Activated CD4-positive, alpha-beta T cell treated with anti-CD3 and anti-CD28 coated beads, Interleukin-2, amount 10 ng/mL, durations not matched to agents 7 days and 5 days (primary cell): ENCODE measurements around the gene KRT84. TPM values are rescaled to one million over a fixed set of nuclear protein-coding genes. Genes with fewer than 3 reads are reported as not detected.

Experiments
- CTCF ChIA-PET: fragments of 350-600 bp; sonication (Branson Sonifier 250); formaldehyde crosslinking; loops from one replicate; lab custom pipeline; 2021; ENCODE audit warnings: antibody characterized with exemption; lab: Charles Lee
- POLR2A ChIA-PET: fragments of 350-600 bp; sonication (Branson Sonifier 250); formaldehyde crosslinking; loops from one replicate; lab custom pipeline; 2021; ENCODE audit warnings: antibody characterized with exemption; lab: Charles Lee
- DNase-seq: peaks from one replicate; pipeline ENCODE4 v3.0.0-alpha.2; 2020
- H3K27ac Mint-ChIP-seq: one replicate; pipeline ENCODE4 v1.8.0; 2021; ENCODE audit warnings: mild to moderate bottlenecking, moderate library complexity, mixed read lengths
- H3K27me3 Mint-ChIP-seq: one replicate; pipeline ENCODE4 v1.8.0; 2021; ENCODE audit warnings: mixed read lengths
- H3K36me3 Mint-ChIP-seq: one replicate; pipeline ENCODE4 v1.8.0; 2021; ENCODE audit warnings: low read depth, mixed read lengths
- H3K4me1 Mint-ChIP-seq: one replicate; pipeline ENCODE4 v1.8.0; 2021; ENCODE audit warnings: mixed read lengths
- H3K4me3 Mint-ChIP-seq: one replicate; pipeline ENCODE4 v1.8.0; 2021; ENCODE audit warnings: mild to moderate bottlenecking, moderate library complexity, mixed read lengths
- H3K9me3 Mint-ChIP-seq: one replicate; pipeline ENCODE4 v1.8.0; 2021; ENCODE audit warnings: mixed read lengths
- total RNA-seq, 2 experiments: library from RNA; stranded (reverse); gene quantifications; one replicate each; pipeline ENCODE4 v1.2.3, GENCODE V29; 2021

Gene KRT84
- total RNA-seq: not detected

- ChIA-PET CTCF (no interaction called here), POLR2A (no interaction called here)
- no peak for DNase-seq
- H3K9me3 Mint-ChIP-seq: no peaks in the 10 kb centered on the region
- H3K27ac Mint-ChIP-seq: no peak within 1 kb of the TSS
- no peaks in the 10 kb centered on the region for H3K36me3 Mint-ChIP-seq
- no peaks in the 10 kb centered on the region for H3K27me3 Mint-ChIP-seq
- H3K4me1 Mint-ChIP-seq: peaks cover 17% of the 10 kb centered on the region
- H3K4me3 Mint-ChIP-seq: no peak within 1 kb of the TSS
Measured at GRCh38 chr12:52385226-52385702, at the start of gene KRT84. Gene KRT84, minus strand, starts transcription at chr12:52385652. Its CDS starts 67 bp downstream, at chr12:52385585.

- Mint-ChIP-seq H3K36me3 (no peaks in the 10 kb centered on the region), H3K4me3 (no peak overlapping the region), H3K4me1 (no peaks in the 10 kb centered on the region), H3K9me3 (no peaks in the 10 kb centered on the region), H3K27me3 (peaks cover 12% of the 10 kb centered on the region), H3K27ac (no peak overlapping the region)
- CTCF ChIA-PET: no interaction called here
- POLR2A ChIA-PET: no interaction called here
- no peak for DNase-seq
Measured at GRCh38 chr12:52434760-52435530, 49.5 kb upstream of the KRT84 start.

- Mint-ChIP-seq H3K4me3 (no peak within 1 kb of the TSS), H3K27ac (no peak within 1 kb of the TSS), H3K27me3 (peaks cover 13% of the 10 kb centered on the region), H3K4me1 (no peaks in the 10 kb centered on the region), H3K9me3 (no peaks in the 10 kb centered on the region), H3K36me3 (no peaks in the 10 kb centered on the region)
- POLR2A ChIA-PET: no interaction called here
- CTCF ChIA-PET: interaction anchor here (0.6 kb wide), 1 partner anchor 87 kb away, joined by 3 read pairs; no protein-coding TSS in a partner anchor
- DNase-seq: no peak
Measured at GRCh38 chr12:52434081-52434733, 48.8 kb upstream of the KRT84 start, which contains the start of gene KRT75. Gene KRT75, minus strand, starts transcription at chr12:52434371. Its CDS starts 67 bp downstream, at chr12:52434304.

- H3K27ac Mint-ChIP-seq: no peak overlapping the region
- ChIA-PET POLR2A (no interaction called here), CTCF (no interaction called here)
- no peak for DNase-seq
- no peaks in the 10 kb centered on the region for H3K4me1 Mint-ChIP-seq
- H3K9me3 Mint-ChIP-seq: no peaks in the 10 kb centered on the region
- no peaks in the 10 kb centered on the region for H3K36me3 Mint-ChIP-seq
- H3K4me3 Mint-ChIP-seq: no peak overlapping the region
- H3K27me3 Mint-ChIP-seq: peaks cover 18% of the 10 kb centered on the region
Measured at GRCh38 chr12:52433501-52434080, 48.1 kb upstream of the KRT84 start.

- DNase-seq: no peak
- POLR2A ChIA-PET: no interaction called here
- no peaks in the 10 kb centered on the region for H3K9me3 Mint-ChIP-seq
- no peak overlapping the region for H3K4me3 Mint-ChIP-seq
- H3K27ac Mint-ChIP-seq: no peak overlapping the region
- H3K4me1 Mint-ChIP-seq: no peaks in the 10 kb centered on the region
- no peaks in the 10 kb centered on the region for H3K36me3 Mint-ChIP-seq
- H3K27me3 Mint-ChIP-seq: peaks cover 18% of the 10 kb centered on the region
- CTCF ChIA-PET: no interaction called here
Measured at GRCh38 chr12:52432559-52433207, 47.2 kb upstream of the KRT84 start.

GRCh38 chr12:52428121-52428520, 42.7 kb upstream of the KRT84 start:
- Mint-ChIP-seq H3K27me3 (peaks cover 19% of the 10 kb centered on the region), H3K36me3 (no peaks in the 10 kb centered on the region), H3K9me3 (no peaks in the 10 kb centered on the region), H3K4me3 (no peak overlapping the region), H3K27ac (no peak overlapping the region), H3K4me1 (no peaks in the 10 kb centered on the region)
- POLR2A ChIA-PET: no interaction called here
- no peak for DNase-seq
- CTCF ChIA-PET: no interaction called here

GRCh38 chr12:52427083-52427482, 41.6 kb upstream of the KRT84 start:
- CTCF ChIA-PET: no interaction called here
- no peak overlapping the region for H3K4me3 Mint-ChIP-seq
- peaks cover 19% of the 10 kb centered on the region for H3K27me3 Mint-ChIP-seq
- no peaks in the 10 kb centered on the region for H3K9me3 Mint-ChIP-seq
- no peaks in the 10 kb centered on the region for H3K4me1 Mint-ChIP-seq
- DNase-seq: no peak
- no peak overlapping the region for H3K27ac Mint-ChIP-seq
- POLR2A ChIA-PET: interaction anchor here (0.7 kb wide), 1 partner anchor 205 kb away, joined by 3 read pairs; no protein-coding TSS in a partner anchor
- no peaks in the 10 kb centered on the region for H3K36me3 Mint-ChIP-seq

- CTCF ChIA-PET: no interaction called here
- Mint-ChIP-seq H3K9me3 (no peaks in the 10 kb centered on the region), H3K27ac (no peak overlapping the region), H3K27me3 (peaks cover 17% of the 10 kb centered on the region), H3K4me3 (no peak overlapping the region), H3K4me1 (no peaks in the 10 kb centered on the region), H3K36me3 (no peaks in the 10 kb centered on the region)
- no peak for DNase-seq
- POLR2A ChIA-PET: no interaction called here
Measured at GRCh38 chr12:52426034-52426433, 40.6 kb upstream of the KRT84 start.

GRCh38 chr12:52425466-52425865, 40.0 kb upstream of the KRT84 start:
- H3K4me1 Mint-ChIP-seq: no peaks in the 10 kb centered on the region
- CTCF ChIA-PET: no interaction called here

GRCh38 chr12:52423661-52424500, 38.4 kb upstream of the KRT84 start:
- Mint-ChIP-seq H3K27ac (no peak overlapping the region), H3K27me3 (peaks cover 9% of the 10 kb centered on the region), H3K9me3 (no peaks in the 10 kb centered on the region), H3K36me3 (no peaks in the 10 kb centered on the region), H3K4me1 (no peaks in the 10 kb centered on the region), H3K4me3 (no peak overlapping the region)
- CTCF ChIA-PET: no interaction called here
- POLR2A ChIA-PET: no interaction called here
- DNase-seq: no peak

More at GRCh38 chr12:52425466-52425865, 40.0 kb upstream of the KRT84 start:
- Mint-ChIP-seq H3K27ac (no peak overlapping the region), H3K9me3 (no peaks in the 10 kb centered on the region), H3K27me3 (peaks cover 18% of the 10 kb centered on the region), H3K36me3 (no peaks in the 10 kb centered on the region), H3K4me3 (no peak overlapping the region)
- DNase-seq: no peak
- POLR2A ChIA-PET: no interaction called here

GRCh38 chr12:52423035-52423434, 37.6 kb upstream of the KRT84 start:
- Mint-ChIP-seq H3K27me3 (peaks cover 8% of the 10 kb centered on the region), H3K9me3 (no peaks in the 10 kb centered on the region), H3K4me3 (no peak overlapping the region), H3K27ac (no peak overlapping the region), H3K36me3 (no peaks in the 10 kb centered on the region), H3K4me1 (no peaks in the 10 kb centered on the region)
- no peak for DNase-seq
- CTCF ChIA-PET: no interaction called here
- POLR2A ChIA-PET: no interaction called here

- CTCF ChIA-PET: no interaction called here
- Mint-ChIP-seq H3K27ac (no peak overlapping the region), H3K9me3 (no peaks in the 10 kb centered on the region), H3K4me1 (no peaks in the 10 kb centered on the region), H3K4me3 (no peak overlapping the region), H3K36me3 (no peaks in the 10 kb centered on the region), H3K27me3 (peaks cover 3% of the 10 kb centered on the region)
- DNase-seq: no peak
- POLR2A ChIA-PET: no interaction called here
Measured at GRCh38 chr12:52419656-52420055, 34.2 kb upstream of the KRT84 start.
